Measurements from ENCODE around the gene PDE3B.
"Not testable (repeated sequence)": the region's sequence is repeated elsewhere in the genome, so short reads cannot be mapped to it uniquely, and the experiment has no call there.

The PDE3B gene

DNA sequence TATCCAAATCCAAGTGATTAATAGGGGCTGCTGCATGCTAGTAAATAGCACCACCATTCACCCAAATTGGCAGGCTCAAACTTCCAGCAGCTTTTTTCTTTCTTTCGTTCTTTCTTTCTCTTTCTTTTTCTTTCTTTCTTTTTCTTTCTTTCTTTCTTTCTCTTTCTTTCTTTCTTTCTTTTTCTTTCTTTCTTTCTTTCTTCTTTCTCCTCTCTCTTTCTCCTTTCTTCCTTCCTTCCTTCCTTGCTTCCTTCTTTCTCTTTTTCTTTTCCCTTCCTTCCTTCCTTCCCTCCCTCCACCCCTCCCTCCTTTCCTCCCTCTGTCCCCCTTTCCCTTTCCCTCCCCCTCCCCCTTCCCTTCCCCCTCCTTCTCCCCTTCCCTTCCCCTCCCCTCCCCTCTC lies 81.5 kb downstream of the PDE3B start:
- H3K27ac Mint-ChIP-seq: no peak overlapping the region
- H3K9me3 Mint-ChIP-seq: no peaks in the 10 kb centered on the region
- H3K36me3 Mint-ChIP-seq (ENCODE audit: low read depth): peaks cover 9% of the 10 kb centered on the region
- no peak for DNase-seq
- H3K27me3 Mint-ChIP-seq: no peaks in the 10 kb centered on the region
- H3K4me1 Mint-ChIP-seq (ENCODE audit: low read depth): peaks cover 58% of the 10 kb centered on the region
- no peak overlapping the region for H3K4me3 Mint-ChIP-seq

DNA sequence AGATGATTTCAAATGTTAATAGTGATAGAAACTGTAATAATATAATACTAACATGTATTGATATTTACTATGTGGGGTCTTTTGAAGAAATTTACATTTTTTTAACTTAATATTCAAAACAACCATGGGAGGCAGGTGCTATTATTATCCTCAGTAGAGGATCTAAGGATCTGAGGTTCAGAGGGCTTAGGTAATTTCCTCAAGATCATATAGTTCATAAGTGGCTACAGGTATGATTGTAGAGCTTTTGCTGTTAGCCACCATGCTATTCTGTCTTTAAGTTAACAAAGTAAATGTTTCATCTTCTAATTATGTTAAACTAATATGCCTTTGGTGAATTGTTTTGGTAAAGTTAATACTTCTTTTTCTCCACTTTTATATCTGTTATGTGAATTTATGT lies 83.6 kb downstream of the PDE3B start:
- Mint-ChIP-seq H3K27ac (no peak overlapping the region), H3K4me1 (ENCODE audit: low read depth) (peaks cover 63% of the 10 kb centered on the region), H3K27me3 (no peaks in the 10 kb centered on the region)

DNA sequence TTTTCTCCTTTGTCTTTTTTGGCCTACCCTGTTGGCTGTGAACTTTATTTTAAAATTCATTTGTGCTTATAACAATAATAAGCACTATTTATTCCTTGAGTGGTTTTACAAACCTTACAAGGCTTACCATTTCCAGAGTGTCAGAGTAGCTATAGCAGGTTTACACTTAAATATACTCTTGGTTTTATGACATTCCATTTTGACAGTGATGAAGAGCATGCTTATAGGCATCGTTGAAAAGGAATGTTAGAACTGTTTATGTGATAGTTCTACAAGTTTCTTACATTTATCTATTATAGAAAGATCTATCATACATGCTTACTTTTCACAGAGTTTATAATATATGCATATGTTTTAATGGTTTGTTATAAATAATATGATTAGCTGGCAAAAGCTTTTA lies 84.1 kb downstream of the PDE3B start:
- no peak overlapping the region for H3K4me3 Mint-ChIP-seq
- H3K4me1 Mint-ChIP-seq (ENCODE audit: low read depth): peaks cover 64% of the 10 kb centered on the region
- no peaks in the 10 kb centered on the region for H3K9me3 Mint-ChIP-seq
- no peaks in the 10 kb centered on the region for H3K27me3 Mint-ChIP-seq
- no peak for DNase-seq
- H3K27ac Mint-ChIP-seq: no peak overlapping the region
- H3K36me3 Mint-ChIP-seq (ENCODE audit: low read depth): peaks cover 16% of the 10 kb centered on the region

More for the DNA sequence above, 83.6 kb downstream of the PDE3B start:
- H3K4me3 Mint-ChIP-seq: no peak overlapping the region
- no peak for DNase-seq
- peaks cover 14% of the 10 kb centered on the region for H3K36me3 Mint-ChIP-seq (ENCODE audit: low read depth)
- no peaks in the 10 kb centered on the region for H3K9me3 Mint-ChIP-seq

DNA sequence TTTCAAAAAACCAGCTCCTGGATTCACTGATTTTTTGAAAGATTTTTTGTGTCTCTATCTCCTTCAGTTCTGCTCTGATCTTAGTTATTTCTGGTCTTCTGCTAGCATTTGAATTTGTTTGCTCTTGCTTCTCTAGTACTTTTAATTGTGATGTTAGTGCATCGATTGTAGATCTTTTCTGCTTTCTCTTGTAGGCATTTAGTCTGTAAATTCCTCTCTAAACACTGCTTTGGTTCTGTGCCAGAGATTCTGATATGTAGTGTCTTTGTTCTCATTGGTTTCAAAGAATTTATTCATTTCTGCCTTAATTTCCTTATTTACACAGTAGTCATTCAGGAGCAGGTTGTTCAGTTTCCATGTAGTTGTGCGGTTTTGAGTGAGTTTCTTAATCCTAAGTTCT lies 96.9 kb downstream of the PDE3B start:
- H3K4me1 Mint-ChIP-seq (ENCODE audit: low read depth): peaks cover 75% of the 10 kb centered on the region
- not testable (repeated sequence) for H3K4me3 Mint-ChIP-seq, DNase-seq, H3K27me3 Mint-ChIP-seq, H3K27ac Mint-ChIP-seq
- peaks cover 56% of the 10 kb centered on the region for H3K36me3 Mint-ChIP-seq (ENCODE audit: low read depth)
- H3K9me3 Mint-ChIP-seq: peaks cover 31% of the 10 kb centered on the region

GRCh38 chr11:14741195-14741594 lies 97.6 kb downstream of the PDE3B start:
- peaks cover 62% of the 10 kb centered on the region for H3K36me3 Mint-ChIP-seq (ENCODE audit: low read depth)
- no peak for DNase-seq
- H3K27me3 Mint-ChIP-seq: no peaks in the 10 kb centered on the region
- no peak overlapping the region for H3K4me3 Mint-ChIP-seq
- peaks cover 72% of the 10 kb centered on the region for H3K4me1 Mint-ChIP-seq (ENCODE audit: low read depth)
- H3K9me3 Mint-ChIP-seq: peaks cover 31% of the 10 kb centered on the region
- H3K27ac Mint-ChIP-seq: no peak overlapping the region

GRCh38 chr11:14742849-14743559 lies 99.4 kb downstream of the PDE3B start:
- Mint-ChIP-seq H3K27me3 (no peaks in the 10 kb centered on the region), H3K4me1 (ENCODE audit: low read depth) (peaks cover 79% of the 10 kb centered on the region), H3K4me3 (no peak overlapping the region), H3K36me3 (ENCODE audit: low read depth) (peaks cover 65% of the 10 kb centered on the region), H3K9me3 (peaks cover 31% of the 10 kb centered on the region), H3K27ac (peak overlapping the region; percentile 29)
- DNase-seq: no peak

DNA sequence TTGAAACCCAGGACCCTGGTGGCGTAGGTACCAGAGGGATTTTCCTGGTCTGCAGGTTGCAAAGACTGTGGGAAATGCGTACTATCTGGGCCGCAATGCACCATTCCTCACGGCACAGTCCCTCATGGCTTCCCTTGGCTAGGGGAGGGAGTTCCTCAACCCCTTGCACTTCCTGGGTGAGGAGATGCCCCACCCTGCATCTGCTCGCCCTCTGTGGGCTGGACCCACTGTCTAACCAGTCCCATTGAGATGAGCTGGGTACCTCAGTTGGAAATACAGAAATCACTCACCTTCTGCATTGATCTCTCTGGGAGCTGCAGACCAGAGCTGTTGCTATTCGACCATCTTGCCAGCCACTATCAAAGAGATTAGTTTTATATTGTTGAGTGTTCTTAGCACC lies 100.1 kb downstream of the PDE3B start:
- H3K27me3 Mint-ChIP-seq, H3K4me3 Mint-ChIP-seq, DNase-seq: not testable (repeated sequence)
- Mint-ChIP-seq H3K36me3 (ENCODE audit: low read depth) (peaks cover 59% of the 10 kb centered on the region), H3K27ac (peak overlapping the region; percentile 35), H3K9me3 (peaks cover 31% of the 10 kb centered on the region), H3K4me1 (ENCODE audit: low read depth) (peaks cover 76% of the 10 kb centered on the region)

GRCh38 chr11:14746857-14747395 lies 103.3 kb downstream of the PDE3B start:
- Mint-ChIP-seq H3K4me3 (no peak overlapping the region), H3K36me3 (ENCODE audit: low read depth) (peaks cover 38% of the 10 kb centered on the region), H3K4me1 (ENCODE audit: low read depth) (peaks cover 69% of the 10 kb centered on the region), H3K27me3 (no peaks in the 10 kb centered on the region), H3K9me3 (peaks cover 12% of the 10 kb centered on the region), H3K27ac (peak overlapping the region; percentile 46)
- no peak for DNase-seq

GRCh38 chr11:14748090-14748489 lies 104.5 kb downstream of the PDE3B start:
- Mint-ChIP-seq H3K27ac (no peak overlapping the region), H3K4me1 (ENCODE audit: low read depth) (peaks cover 69% of the 10 kb centered on the region), H3K9me3 (peaks cover 6% of the 10 kb centered on the region), H3K4me3 (no peak overlapping the region), H3K36me3 (ENCODE audit: low read depth) (peaks cover 32% of the 10 kb centered on the region), H3K27me3 (no peaks in the 10 kb centered on the region)
- no peak for DNase-seq

DNA sequence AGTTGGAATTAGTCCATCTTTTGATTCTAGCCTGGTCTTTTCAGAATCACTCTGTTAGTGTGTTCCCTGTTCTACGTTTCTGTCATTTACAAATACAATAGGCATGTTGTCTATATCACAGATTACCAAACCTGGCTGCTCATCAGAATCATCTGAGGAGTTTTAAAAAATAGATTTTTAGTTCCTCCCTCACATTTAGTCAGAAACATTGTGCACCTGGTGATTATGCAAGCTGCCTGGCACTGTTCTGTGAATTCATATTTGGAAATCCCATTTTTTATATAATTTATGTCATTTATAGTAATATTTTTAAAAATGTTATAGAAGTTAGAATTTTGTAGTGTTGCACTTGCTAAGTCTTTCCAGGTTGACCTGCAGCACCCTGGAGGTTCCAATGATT lies 107.3 kb downstream of the PDE3B start:
- H3K36me3 Mint-ChIP-seq (ENCODE audit: low read depth): peaks cover 24% of the 10 kb centered on the region
- no peaks in the 10 kb centered on the region for H3K27me3 Mint-ChIP-seq
- no peak for DNase-seq
- no peak overlapping the region for H3K4me3 Mint-ChIP-seq
- no peaks in the 10 kb centered on the region for H3K9me3 Mint-ChIP-seq
- peak overlapping the region; percentile 15 for H3K27ac Mint-ChIP-seq
- H3K4me1 Mint-ChIP-seq (ENCODE audit: low read depth): peaks cover 70% of the 10 kb centered on the region

DNA sequence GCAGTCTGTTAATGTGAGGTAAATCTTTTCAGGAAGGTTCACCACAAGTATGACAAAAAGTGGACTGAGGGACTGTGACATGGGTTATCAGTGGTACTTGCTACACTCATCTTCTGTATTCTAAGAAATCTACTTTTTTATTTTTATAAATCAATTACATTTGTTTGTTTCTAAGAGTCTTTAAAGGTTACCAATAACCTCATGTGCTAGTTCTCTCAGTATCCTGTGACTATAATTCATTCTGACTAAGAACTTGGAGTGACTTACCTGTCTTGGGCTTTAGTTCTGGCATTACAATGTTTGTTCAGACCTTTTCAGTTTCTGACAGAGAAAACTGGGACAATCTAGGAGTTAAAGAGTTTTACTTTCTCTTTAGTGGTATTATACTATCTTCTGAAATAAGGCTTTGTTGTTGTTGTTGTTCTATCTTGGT lies 108.4 kb downstream of the PDE3B start:
- Mint-ChIP-seq H3K9me3 (no peaks in the 10 kb centered on the region), H3K4me1 (ENCODE audit: low read depth) (peaks cover 68% of the 10 kb centered on the region), H3K27me3 (no peaks in the 10 kb centered on the region), H3K27ac (peak overlapping the region; percentile 72), H3K36me3 (ENCODE audit: low read depth) (peaks cover 20% of the 10 kb centered on the region), H3K4me3 (peak overlapping the region; percentile 14)
- DNase-seq: no peak

- no peaks in the 10 kb centered on the region for H3K9me3 Mint-ChIP-seq
- peaks cover 19% of the 10 kb centered on the region for H3K36me3 Mint-ChIP-seq (ENCODE audit: low read depth)
- peaks cover 57% of the 10 kb centered on the region for H3K4me1 Mint-ChIP-seq (ENCODE audit: low read depth)
- H3K27me3 Mint-ChIP-seq: no peaks in the 10 kb centered on the region
- DNase-seq: no peak
- H3K4me3 Mint-ChIP-seq: no peak overlapping the region
- no peak overlapping the region for H3K27ac Mint-ChIP-seq
Observed at GRCh38 chr11:14755140-14755539, 111.5 kb downstream of the PDE3B start.

DNA sequence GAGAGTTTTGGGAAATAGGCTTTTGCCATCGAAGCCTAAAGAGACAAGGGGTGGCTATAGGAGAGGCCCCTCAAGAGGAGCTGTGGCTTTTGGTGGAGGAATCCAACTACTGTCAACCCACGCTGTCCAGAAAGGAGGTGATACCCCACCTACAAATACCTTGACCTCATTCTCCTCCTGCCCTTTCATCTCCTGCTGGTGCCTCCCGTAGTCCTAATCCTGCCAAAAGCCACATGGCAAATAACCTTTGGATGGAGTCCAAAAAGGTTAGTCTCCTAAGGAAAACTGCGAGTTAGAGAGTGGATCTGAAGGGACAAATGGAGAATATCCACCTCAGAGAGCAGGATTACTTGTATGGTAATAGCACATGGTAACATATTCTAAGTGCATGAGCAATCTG lies 112.7 kb downstream of the PDE3B start:
- no peak for DNase-seq
- Mint-ChIP-seq H3K27ac (no peak overlapping the region), H3K36me3 (ENCODE audit: low read depth) (peaks cover 19% of the 10 kb centered on the region), H3K9me3 (no peaks in the 10 kb centered on the region), H3K4me1 (ENCODE audit: low read depth) (peaks cover 61% of the 10 kb centered on the region), H3K27me3 (no peaks in the 10 kb centered on the region), H3K4me3 (no peak overlapping the region)

- Mint-ChIP-seq H3K4me1 (ENCODE audit: low read depth) (peaks cover 39% of the 10 kb centered on the region), H3K4me3 (peak overlapping the region; percentile 69), H3K27ac (peak overlapping the region; percentile 89), H3K36me3 (ENCODE audit: low read depth) (peaks cover 18% of the 10 kb centered on the region)
- not testable (repeated sequence) for DNase-seq, H3K27me3 Mint-ChIP-seq, H3K9me3 Mint-ChIP-seq
Observed at GRCh38 chr11:14759300-14760012, 115.9 kb downstream of the PDE3B start.

DNA sequence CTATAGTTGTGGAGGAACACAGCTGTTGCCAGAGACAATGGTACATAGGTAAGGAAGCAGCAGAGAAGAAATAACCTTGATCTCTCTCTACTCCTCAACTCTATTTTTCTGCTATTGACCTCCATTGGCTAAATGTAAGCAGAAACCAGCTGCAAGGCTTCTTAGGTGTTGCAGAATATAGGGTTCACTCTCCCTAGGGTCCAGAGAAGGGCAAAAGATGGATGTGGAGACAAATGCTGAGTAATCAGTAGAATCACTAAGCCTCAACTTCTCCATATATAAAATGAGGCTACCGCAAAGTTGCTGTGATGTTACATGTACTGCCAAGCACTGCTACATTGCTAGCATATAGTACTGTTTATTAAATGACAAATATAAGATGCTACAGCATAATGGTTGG lies 120.6 kb downstream of the PDE3B start:
- Mint-ChIP-seq H3K36me3 (ENCODE audit: low read depth) (peaks cover 1% of the 10 kb centered on the region), H3K4me1 (ENCODE audit: low read depth) (peaks cover 46% of the 10 kb centered on the region), H3K4me3 (no peak overlapping the region)

More for the DNA sequence above, 120.6 kb downstream of the PDE3B start:
- Mint-ChIP-seq H3K27ac (no peak overlapping the region), H3K27me3 (no peaks in the 10 kb centered on the region), H3K9me3 (no peaks in the 10 kb centered on the region)
- DNase-seq: no peak
